VCaP (cell line): Measurements from ENCODE around the gene H1-8.

Source experiments
- H3K27ac ChIP-seq: fragments of 450-650 bp; 2 replicates; pipeline ENCODE4 v1.5.1; 2017
- CTCF ChIP-seq: fragments of 450-650 bp; conservative IDR thresholded peaks from 2 replicates; pipeline ENCODE4 v1.5.1; 2017; ENCODE audit warnings: mild to moderate bottlenecking, moderate library complexity

Gene H1-8

GRCh38 chr3:129518581-129518980, 24.4 kb upstream of the H1-8 start:
- H3K27ac ChIP-seq, result no peak overlapping the region
- no peak for TF ChIP-seq CTCF

GRCh38 chr3:129519449-129519848, 23.5 kb upstream of the H1-8 start:
- TF ChIP-seq CTCF, result no peak
- no peak overlapping the region for H3K27ac ChIP-seq

GRCh38 chr3:129519896-129520715, 22.9 kb upstream of the H1-8 start:
- H3K27ac ChIP-seq, result no peak overlapping the region
- no peak for TF ChIP-seq CTCF

GRCh38 chr3:129520960-129521359, 22.0 kb upstream of the H1-8 start:
- H3K27ac ChIP-seq, result no peak overlapping the region
- no peak for TF ChIP-seq CTCF

- H3K27ac ChIP-seq, result no peak overlapping the region
- TF ChIP-seq CTCF, result no peak
Measured at GRCh38 chr3:129521611-129522010, 21.4 kb upstream of the H1-8 start.

GRCh38 chr3:129522953-129523352, 20.0 kb upstream of the H1-8 start:
- no peak for TF ChIP-seq CTCF
- no peak overlapping the region for H3K27ac ChIP-seq

- no peak overlapping the region for H3K27ac ChIP-seq
- no peak for TF ChIP-seq CTCF
Measured at GRCh38 chr3:129524081-129524480, 18.9 kb upstream of the H1-8 start.
